ENCODE data around the gene BCOR. TPM values are rescaled to one million over a fixed set of nuclear protein-coding genes. Genes with fewer than 3 reads are reported as not detected.

The BCOR gene
- total and polyA plus RNA-seq, 4 donors, result 5.6 to 23.0 (median 11.0) TPM

DNA sequence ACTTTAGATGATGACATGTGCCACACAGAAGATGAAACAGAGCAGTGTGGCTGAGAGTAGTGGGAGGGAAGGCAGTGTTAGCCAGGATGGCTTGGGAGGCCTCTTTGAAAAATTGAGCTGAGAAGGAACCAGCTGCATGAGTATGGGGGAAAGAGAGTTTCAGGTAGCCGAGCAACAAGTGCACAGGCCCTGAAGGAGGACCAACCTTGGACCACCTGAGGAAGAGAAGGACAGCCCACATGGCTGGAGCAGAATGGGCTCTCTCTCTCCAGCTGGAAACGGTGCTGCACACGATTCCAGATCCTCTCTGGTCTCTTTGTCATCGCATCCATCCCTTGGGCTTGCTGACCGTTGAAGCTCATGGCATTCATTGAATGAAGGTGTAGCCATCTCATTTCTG, 23.9 kb upstream of the BCOR start:
- WGBS, result 93% methylated on average over 5 of the region's 5 CpGs
- TF ChIP-seq TAF1 (conservative IDR thresholded peaks at IDR 0.05), result no peak
- TF ChIP-seq, protein P1, sequence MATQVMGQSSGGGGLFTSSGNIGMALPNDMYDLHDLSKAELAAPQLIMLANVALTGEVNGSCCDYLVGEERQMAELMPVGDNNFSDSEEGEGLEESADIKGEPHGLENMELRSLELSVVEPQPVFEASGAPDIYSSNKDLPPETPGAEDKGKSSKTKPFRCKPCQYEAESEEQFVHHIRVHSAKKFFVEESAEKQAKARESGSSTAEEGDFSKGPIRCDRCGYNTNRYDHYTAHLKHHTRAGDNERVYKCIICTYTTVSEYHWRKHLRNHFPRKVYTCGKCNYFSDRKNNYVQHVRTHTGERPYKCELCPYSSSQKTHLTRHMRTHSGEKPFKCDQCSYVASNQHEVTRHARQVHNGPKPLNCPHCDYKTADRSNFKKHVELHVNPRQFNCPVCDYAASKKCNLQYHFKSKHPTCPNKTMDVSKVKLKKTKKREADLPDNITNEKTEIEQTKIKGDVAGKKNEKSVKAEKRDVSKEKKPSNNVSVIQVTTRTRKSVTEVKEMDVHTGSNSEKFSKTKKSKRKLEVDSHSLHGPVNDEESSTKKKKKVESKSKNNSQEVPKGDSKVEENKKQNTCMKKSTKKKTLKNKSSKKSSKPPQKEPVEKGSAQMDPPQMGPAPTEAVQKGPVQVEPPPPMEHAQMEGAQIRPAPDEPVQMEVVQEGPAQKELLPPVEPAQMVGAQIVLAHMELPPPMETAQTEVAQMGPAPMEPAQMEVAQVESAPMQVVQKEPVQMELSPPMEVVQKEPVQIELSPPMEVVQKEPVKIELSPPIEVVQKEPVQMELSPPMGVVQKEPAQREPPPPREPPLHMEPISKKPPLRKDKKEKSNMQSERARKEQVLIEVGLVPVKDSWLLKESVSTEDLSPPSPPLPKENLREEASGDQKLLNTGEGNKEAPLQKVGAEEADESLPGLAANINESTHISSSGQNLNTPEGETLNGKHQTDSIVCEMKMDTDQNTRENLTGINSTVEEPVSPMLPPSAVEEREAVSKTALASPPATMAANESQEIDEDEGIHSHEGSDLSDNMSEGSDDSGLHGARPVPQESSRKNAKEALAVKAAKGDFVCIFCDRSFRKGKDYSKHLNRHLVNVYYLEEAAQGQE (IDR thresholded peaks at IDR 0.05), result no peak

DNA sequence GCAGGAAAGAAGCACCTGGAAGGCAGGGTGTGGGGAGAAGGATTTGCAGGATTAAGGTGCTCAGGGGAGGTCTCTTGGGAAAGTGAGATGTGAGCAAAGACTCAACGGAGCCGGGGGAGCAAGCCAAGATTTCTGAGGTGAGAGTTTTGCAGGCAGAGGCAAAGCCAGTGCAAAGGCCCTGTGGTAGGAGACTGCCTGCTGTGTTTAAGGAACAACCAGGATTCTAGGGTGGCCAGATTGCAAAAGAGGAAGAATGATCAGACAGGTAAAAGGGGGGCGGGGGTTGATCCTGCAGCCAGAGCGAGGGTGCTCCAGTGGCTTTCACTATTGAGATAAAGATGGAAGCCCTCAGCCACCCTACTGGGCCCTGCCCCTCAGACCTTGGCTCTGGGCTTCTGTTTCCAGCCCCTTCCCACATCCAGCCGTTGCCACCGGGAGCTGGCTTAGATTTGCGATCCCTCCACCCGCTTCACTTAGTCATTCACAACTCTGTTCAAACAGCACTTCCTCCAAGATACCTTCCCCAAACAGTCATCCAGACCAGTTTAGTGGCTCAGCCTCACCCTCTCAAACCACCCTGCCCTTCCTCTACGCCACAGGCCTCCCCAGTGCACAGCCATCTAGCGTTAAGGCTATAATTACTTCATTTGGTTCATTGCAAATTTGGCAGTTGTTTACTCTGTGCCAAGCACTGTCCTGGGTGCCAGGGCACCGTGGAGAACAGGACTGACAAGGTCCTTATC, 23.3 kb upstream of the BCOR start:
- H3K36me3 ChIP-seq (ENCODE audit: control insufficient read depth in 4 of 4, insufficient read depth in 3 of 4, low read depth in 1 of 4, low read length in 3 of 4), result no peaks in the 10 kb centered on the region
- H3K27ac ChIP-seq (ENCODE audit: low read depth in 1 of 2, low read length in 2 of 2), result no peak overlapping the region
- H3K27me3 ChIP-seq (ENCODE audit: control insufficient read depth in 4 of 4, insufficient read depth in 4 of 4, low read length in 3 of 4), result no peaks in the 10 kb centered on the region
- no peaks in the 10 kb centered on the region for H3K9me3 ChIP-seq (ENCODE audit: control insufficient read depth in 4 of 4, low read length in 3 of 4)
- WGBS, result 82% methylated on average over 11 of the region's 11 CpGs
- TF ChIP-seq RXRA (IDR thresholded peaks at IDR 0.05), result no peak
- TF ChIP-seq, protein P1 (IDR thresholded peaks at IDR 0.05), result no peak
- peaks cover 0 to 2% (median 0%) of the 10 kb centered on the region in 4 donors for H3K4me1 ChIP-seq (ENCODE audit: control insufficient read depth in 4 of 4, insufficient read depth in 4 of 4, low read length in 3 of 4)
- no peak for DNase-seq (ENCODE audit: low spot score)
- H3K4me3 ChIP-seq (ENCODE audit: low read depth in 1 of 3, low read length in 3 of 3), result no peak overlapping the region
- H3K9ac ChIP-seq (ENCODE audit: low read depth in 1 of 2, low read length in 2 of 2), result no peak overlapping the region

More for the DNA sequence above, 23.9 kb upstream of the BCOR start:
- Histone ChIP-seq H3K27me3 (ENCODE audit: control insufficient read depth in 4 of 4, insufficient read depth in 4 of 4, low read length in 3 of 4) (no peaks in the 10 kb centered on the region), H3K27ac (ENCODE audit: low read depth in 1 of 2, low read length in 2 of 2) (no peak overlapping the region), H3K4me1 (ENCODE audit: control insufficient read depth in 4 of 4, insufficient read depth in 4 of 4, low read length in 3 of 4) (peaks cover 0 to 2% (median 0%) of the 10 kb centered on the region in 4 donors), H3K36me3 (ENCODE audit: control insufficient read depth in 4 of 4, insufficient read depth in 3 of 4, low read depth in 1 of 4, low read length in 3 of 4) (no peaks in the 10 kb centered on the region), H3K9me3 (ENCODE audit: control insufficient read depth in 4 of 4, low read length in 3 of 4) (no peaks in the 10 kb centered on the region), H3K4me3 (ENCODE audit: low read depth in 1 of 3, low read length in 3 of 3) (no peak overlapping the region), H3K9ac (ENCODE audit: low read depth in 1 of 2, low read length in 2 of 2) (no peak overlapping the region)
- DNase-seq (ENCODE audit: low spot score), result no peak

DNA sequence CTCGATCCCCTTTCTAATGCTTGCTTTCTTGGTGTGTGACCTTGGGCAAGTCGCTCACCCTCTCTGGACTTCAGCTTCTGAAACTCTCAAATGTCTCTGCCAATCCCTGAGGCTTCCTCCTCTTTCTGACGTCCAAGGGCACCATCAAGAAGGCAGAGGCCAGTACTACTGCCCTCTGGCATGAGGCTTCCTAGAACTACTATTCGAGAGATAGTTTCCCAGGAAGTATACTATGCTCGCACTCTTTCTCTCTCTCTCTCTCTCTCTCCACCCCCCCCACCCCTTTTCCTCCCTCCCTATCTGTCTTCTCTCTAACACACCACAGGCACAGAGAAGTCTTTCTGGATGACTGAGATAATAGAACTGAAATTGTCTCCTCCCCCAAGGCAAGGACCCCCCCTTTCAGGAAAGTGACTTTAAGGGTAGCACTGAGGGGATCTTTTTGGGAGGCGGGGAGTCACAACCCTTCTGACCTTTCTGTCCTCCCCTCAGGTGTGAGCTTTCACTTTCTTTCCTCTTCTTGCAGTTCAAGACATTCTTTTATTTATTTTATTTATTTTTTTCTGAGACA, 20.0 kb upstream of the BCOR start:
- no peak overlapping the region for H3K27ac ChIP-seq (ENCODE audit: low read depth in 1 of 2, low read length in 2 of 2)

More for the DNA sequence above, 20.0 kb upstream of the BCOR start:
- Histone ChIP-seq H3K9ac (ENCODE audit: low read depth in 1 of 2, low read length in 2 of 2) (no peak overlapping the region), H3K4me3 (ENCODE audit: low read depth in 1 of 3, low read length in 3 of 3) (no peak overlapping the region), H3K36me3 (ENCODE audit: control insufficient read depth in 4 of 4, insufficient read depth in 3 of 4, low read depth in 1 of 4, low read length in 3 of 4) (no peaks in the 10 kb centered on the region), H3K27me3 (ENCODE audit: control insufficient read depth in 4 of 4, insufficient read depth in 4 of 4, low read length in 3 of 4) (no peaks in the 10 kb centered on the region), H3K4me1 (ENCODE audit: control insufficient read depth in 4 of 4, insufficient read depth in 4 of 4, low read length in 3 of 4) (peaks cover 0 to 2% (median 0%) of the 10 kb centered on the region in 4 donors), H3K9me3 (ENCODE audit: control insufficient read depth in 4 of 4, low read length in 3 of 4) (no peaks in the 10 kb centered on the region)
- DNase-seq (ENCODE audit: low spot score), result peak; percentile 50
- TF ChIP-seq, protein P2, sequence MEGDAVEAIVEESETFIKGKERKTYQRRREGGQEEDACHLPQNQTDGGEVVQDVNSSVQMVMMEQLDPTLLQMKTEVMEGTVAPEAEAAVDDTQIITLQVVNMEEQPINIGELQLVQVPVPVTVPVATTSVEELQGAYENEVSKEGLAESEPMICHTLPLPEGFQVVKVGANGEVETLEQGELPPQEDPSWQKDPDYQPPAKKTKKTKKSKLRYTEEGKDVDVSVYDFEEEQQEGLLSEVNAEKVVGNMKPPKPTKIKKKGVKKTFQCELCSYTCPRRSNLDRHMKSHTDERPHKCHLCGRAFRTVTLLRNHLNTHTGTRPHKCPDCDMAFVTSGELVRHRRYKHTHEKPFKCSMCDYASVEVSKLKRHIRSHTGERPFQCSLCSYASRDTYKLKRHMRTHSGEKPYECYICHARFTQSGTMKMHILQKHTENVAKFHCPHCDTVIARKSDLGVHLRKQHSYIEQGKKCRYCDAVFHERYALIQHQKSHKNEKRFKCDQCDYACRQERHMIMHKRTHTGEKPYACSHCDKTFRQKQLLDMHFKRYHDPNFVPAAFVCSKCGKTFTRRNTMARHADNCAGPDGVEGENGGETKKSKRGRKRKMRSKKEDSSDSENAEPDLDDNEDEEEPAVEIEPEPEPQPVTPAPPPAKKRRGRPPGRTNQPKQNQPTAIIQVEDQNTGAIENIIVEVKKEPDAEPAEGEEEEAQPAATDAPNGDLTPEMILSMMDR (IDR thresholded peaks at IDR 0.05; ENCODE audit: low read depth, low read length, missing input control), result no peak
- TF ChIP-seq, protein P3, sequence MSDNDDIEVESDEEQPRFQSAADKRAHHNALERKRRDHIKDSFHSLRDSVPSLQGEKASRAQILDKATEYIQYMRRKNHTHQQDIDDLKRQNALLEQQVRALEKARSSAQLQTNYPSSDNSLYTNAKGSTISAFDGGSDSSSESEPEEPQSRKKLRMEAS (IDR thresholded peaks at IDR 0.05), result no peak
- TF ChIP-seq YY1 (IDR thresholded peaks at IDR 0.05) (no peak), FOXA1 (IDR thresholded peaks at IDR 0.05) (no peak)
- 81% methylated on average over 6 of the region's 6 CpGs for WGBS
